GM21381 (cell line): ENCODE data around the gene SI.
"Not testable (repeated sequence)": the region's sequence is repeated elsewhere in the genome, so short reads cannot be mapped to it uniquely, and the experiment has no call there.

Experiments used
- ATAC-seq: cut with Tn5 transposase; IDR thresholded peaks from one replicate; pipeline ENCODE4 v1.9.1; 2021; ENCODE audit warnings: mild to moderate bottlenecking, moderate library complexity; ENCODE audit not compliant: unreplicated experiment

SI gene

GRCh38 chr3:165078293-165078692, at the start of gene SI:
SI (minus strand) TSS chr3:165078496; CDS start chr3:165076012, 2,484 bp downstream.
- no peak for ATAC-seq

GRCh38 chr3:165125836-165126235, 47.5 kb upstream of the SI start:
- ATAC-seq = no peak

GRCh38 chr3:165111401-165111800, 33.1 kb upstream of the SI start:
- no peak for ATAC-seq

- ATAC-seq = no peak
Observed at GRCh38 chr3:165103616-165104015, 25.3 kb upstream of the SI start.

GRCh38 chr3:165082650-165083049, 4.4 kb upstream of the SI start:
- no peak for ATAC-seq

- no peak for ATAC-seq
Observed at GRCh38 chr3:165081183-165081582, 2.9 kb upstream of the SI start.

- ATAC-seq = no peak
Observed at GRCh38 chr3:165075695-165076094, 2.6 kb downstream of the SI start.

- ATAC-seq = no peak
Observed at GRCh38 chr3:165070682-165071081, 7.6 kb downstream of the SI start.

- ATAC-seq = no peak
Observed at GRCh38 chr3:165056510-165056909, 21.8 kb downstream of the SI start.

- ATAC-seq = no peak
Observed at GRCh38 chr3:165040186-165040585, 38.1 kb downstream of the SI start.

- no peak for ATAC-seq
Observed at GRCh38 chr3:165011557-165011956, 66.7 kb downstream of the SI start.

- no peak for ATAC-seq
Observed at GRCh38 chr3:164984947-164985346, 93.3 kb downstream of the SI start.

- ATAC-seq = no peak
Observed at GRCh38 chr3:164962610-164963009, 115.7 kb downstream of the SI start.

- ATAC-seq = no peak
Observed at GRCh38 chr3:164952966-164953365, 125.3 kb downstream of the SI start.

- not testable (repeated sequence) for ATAC-seq
Observed at GRCh38 chr3:164951403-164951802, 126.9 kb downstream of the SI start.

- ATAC-seq = no peak
Observed at GRCh38 chr3:164940745-164941144, 137.6 kb downstream of the SI start.

GRCh38 chr3:164929642-164930041, 148.7 kb downstream of the SI start:
- ATAC-seq = no peak
